GM21515 (cell line): ENCODE data around the gene NUDT1.
"Not testable (repeated sequence)": the region's sequence is repeated elsewhere in the genome, so short reads cannot be mapped to it uniquely, and the experiment has no call there.

ENCODE experiments used
- ATAC-seq: cut with Tn5 transposase; IDR thresholded peaks from one replicate; pipeline ENCODE4 v1.9.1; 2021; ENCODE audit not compliant: unreplicated experiment

NUDT1 gene

DNA sequence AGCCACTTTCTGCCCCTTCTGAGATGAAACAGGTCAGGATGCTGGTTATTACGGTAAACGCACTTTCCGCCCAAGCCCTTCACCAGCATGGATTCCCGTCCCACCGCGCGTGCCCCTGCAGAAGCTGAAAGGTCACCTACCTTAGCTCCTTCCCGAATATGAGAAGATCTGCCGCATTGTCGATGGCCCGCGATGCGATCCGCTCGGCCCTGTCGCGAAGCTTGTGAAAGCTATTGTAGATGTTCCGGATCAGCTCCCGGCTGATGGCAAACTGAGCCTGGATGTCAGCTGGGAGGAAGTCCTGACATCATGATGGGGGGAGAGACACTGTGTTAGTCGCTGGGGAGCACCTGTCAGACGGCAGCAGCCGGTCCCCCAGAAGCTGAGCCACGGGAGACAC is 22.1 kb downstream of the NUDT1 start:
- no peak for ATAC-seq

DNA sequence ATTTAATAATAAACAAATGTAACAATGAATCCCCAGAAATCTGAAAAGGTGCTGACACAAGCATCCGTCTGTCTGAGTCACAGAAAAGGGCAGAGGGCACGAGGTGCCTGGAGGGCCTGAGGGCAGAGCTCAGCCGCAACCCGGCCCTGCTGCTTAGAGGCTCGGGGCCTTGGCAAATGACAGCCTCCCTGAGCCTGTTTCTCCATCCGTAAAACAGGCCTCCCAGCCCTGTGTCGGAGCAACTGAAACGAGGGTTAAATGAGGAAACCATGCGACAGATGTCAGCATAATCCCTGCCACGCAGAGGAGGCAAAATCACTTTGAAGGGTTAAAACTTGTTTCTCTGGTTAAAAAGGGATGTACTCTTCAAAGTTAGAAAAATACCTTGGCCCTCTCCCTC is 24.9 kb downstream of the NUDT1 start:
- ATAC-seq: no peak

DNA sequence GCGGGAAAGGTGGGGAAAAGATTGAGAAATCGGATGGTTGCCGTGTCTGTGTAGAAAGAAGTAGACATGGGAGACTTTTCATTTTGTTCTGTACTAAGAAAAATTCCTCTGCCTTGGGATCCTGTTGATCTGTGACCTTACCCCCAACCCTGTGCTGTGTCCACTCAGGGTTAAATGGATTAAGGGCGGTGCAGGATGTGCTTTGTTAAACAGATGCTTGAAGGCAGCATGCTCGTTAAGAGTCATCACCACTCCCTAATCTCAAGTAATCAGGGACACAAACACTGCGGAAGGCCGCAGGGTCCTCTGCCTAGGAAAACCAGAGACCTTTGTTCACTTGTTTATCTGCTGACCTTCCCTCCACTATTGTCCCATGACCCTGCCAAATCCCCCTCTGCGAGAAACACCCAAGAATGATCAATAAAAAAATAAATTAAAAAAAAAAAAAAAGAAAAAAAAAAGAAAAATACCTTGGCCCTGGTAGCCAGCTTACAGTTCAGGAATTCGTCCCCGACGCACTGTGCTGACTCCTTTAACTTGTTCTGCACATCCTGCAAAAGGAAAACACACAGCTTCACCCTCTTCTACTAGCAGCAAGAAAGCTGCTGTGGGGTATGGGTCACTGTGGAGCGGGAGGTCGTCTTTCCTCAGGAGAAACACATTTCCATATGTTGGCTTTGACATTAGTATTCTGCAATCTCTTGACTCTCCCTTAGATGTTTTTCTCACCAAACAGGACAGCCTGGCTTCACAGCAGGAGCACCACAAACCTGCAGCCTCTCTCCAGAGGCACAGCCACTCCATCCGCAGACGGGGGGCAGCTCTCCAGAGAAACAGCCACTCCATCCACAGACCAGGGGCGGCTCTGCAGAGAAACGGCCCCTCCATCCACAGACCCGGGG is 27.3 kb downstream of the NUDT1 start:
- ATAC-seq: not testable (repeated sequence)

DNA sequence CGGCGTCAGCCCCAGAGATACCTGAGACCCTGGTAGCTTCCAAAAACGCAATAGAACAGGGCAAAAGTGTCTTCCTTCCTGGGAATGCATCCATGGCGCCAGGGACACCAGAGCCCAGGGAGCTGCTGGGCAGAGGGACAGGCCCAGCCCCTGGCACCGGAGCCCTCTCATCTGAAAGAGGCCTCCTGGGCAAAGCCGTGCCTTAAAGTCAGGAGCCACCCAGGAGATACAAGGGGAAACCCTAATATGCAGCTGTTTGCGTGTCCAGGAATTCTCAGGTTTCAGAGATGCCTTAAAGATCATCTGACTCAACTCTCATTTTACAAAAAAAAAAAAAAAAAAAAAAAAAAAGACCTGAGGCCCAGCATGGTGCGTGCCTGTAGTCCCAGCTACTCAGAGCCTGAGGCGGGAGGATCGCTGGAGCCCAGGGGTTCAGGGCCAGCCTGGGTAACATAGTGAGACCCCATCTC is 28.0 kb downstream of the NUDT1 start:
- ATAC-seq: no peak

DNA sequence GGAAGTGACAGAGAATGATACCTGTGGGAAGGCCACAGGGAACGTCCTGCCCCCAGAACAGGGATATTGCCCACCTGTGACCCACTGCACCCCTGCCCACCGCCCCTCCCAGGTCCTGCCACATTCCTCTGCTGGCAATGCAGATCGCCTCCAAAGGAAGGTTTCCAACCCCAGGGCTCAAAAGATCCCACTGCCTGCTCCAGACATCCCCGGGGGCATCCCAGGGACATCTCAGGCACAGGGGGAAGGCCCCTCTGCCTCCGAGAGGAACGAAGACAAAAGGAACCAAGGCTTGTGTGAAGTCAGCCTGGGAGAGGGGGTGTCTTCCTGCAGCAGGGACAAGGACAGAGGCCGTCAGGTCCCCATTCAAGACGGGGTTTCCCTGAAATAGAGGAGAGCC is 28.5 kb downstream of the NUDT1 start:
- ATAC-seq: no peak

DNA sequence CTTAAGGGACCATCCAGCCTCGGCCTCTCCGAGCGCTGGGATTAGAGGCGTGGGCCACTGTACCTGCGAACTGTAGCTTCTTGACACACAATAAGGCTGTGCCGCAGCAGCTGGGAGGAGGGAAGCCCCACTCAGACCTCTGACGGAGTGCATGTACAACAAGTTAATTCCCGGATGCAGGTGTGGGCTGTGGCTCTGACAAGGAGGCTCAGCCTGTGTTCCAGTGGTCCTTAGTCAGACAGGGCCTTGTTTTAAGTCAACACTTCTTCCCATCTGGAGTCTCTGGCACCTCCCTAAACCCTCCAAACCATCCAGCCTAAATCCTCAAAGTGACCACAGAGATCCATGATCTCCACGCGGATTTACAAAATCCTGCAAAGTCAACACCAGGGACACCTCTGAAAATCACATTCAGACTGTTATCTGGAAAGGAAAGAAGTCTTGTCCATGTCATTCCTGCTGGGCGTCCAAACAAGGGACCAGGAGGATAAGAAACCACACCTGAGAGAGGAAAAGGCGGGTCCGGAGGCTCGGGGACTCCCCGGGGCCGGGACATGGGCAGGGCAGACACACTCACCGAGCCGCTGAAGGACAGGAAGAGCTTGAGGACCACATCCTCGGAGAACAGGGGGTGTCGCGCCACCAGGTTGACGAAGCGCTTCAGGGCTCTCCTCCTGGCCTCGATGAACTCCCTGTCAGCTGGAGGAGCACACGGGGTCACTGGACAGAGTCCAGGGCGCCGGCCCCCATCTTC is 29.4 kb downstream of the NUDT1 start:
- no peak for ATAC-seq

DNA sequence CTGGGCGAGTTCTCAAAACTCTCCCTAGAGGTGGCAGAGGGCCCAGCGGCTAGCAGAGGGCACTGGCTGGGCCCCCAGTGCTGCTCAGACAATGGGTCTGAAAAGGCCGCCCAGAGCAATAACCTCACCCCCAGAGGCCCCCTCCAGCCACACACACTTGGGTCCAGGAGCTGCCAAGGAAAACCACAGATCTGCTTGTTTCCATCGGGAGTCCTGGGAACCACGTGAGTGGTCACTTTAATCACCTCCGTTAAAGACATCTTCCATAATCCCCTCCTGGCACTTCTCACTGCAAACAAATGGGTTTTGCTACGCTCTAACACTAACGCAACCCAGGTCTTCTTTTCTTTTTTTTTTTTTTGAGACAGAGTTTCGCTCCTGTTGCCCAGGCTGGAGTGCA is 30.0 kb downstream of the NUDT1 start:
- no peak for ATAC-seq

DNA sequence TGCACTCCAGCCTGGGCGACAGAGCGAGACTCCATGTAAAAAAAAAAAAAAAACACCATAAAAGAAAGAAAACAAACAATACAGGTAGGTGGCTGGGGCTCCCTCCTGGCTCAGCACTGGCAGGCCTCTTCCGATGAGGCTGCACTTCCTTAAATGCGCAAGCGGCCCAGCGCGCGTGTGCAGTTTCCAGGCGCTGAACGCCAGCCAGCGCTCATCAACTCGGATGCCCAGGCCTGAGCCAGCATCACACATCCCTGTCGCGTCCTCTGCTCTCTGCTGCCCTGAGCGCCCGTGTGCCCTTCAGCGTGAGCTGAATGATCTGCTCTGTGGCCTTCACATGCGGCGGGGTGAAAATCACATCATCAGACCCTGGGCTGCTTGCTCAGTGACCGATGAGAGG is 31.8 kb downstream of the NUDT1 start:
- ATAC-seq: no peak

DNA sequence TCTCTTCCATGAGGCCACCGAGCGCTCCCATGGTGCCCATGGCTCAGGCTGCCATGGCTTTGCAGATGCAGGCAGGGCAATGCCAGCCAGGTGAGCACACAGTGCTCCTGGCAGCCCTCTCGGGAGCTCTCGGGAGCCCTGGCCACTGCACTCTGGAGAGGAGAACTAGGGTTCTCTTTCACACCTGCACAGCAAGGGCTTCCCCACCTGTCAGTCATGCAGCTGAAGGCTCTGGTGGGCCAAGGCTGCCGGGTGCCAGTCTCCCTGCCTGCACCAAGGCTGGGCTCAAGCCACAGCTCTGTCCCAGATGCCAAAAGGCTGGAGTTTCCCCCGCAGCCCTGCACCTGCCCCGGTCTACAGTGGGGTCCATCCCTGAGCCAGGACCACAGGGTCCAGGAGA is 32.6 kb downstream of the NUDT1 start:
- no peak for ATAC-seq

DNA sequence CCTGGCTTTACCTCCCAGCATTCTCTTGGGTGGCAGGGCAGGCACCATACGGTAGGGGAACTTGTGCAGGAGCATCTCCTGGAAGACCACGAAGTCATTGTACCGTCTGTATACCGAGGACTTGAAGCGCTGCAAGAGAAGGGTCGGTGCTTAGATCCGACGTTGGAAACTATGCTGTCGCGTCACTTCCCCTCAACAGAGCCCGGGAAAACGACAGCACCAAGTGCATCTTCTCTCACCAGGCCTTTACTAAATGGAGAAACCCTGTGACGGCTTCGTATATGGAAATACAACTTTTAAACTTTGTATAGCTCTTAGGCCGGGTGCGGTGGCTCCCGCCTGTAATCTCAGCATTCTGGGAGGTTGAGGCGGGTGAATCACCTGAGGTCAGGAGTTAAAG is 33.1 kb downstream of the NUDT1 start:
- ATAC-seq: no peak

DNA sequence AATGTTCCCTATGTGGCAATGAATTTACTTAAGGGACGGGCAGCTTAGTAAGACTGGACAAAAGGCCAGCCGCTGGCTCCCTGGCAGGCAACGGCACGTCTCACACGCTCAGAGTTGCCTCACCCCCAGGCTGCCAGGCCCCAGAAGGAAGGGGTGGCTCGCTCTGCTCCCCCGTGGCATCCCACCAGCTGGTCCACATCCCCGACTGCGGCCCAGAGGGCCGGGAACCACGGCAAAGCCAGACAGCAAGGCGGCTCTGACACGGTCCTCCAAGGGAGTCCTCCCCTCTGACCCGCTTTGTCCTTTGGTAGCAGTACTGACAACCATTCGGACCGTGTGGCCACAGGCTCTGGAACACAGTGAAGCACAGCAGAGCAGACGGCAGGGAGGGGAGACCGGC is 34.1 kb downstream of the NUDT1 start:
- no peak for ATAC-seq

DNA sequence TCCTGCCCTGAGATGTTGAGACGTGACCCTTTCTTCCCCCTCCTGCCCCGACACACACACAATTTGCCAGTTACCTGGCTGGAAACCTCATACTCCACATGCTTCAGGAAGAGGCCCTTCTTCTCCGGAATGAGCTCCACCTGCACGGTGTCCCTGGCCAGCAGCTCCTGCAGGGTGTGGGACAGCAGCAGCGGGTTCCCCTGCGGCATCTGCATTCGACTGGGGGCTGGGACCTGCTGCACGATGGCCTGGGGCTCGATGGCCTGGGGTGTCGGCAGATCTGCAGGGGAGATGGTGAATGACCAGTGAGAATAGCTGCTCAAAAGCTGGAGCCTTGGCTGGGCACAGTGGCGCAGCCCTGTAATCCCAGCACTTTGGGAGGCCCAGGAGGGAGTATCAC is 36.0 kb downstream of the NUDT1 start:
- no peak for ATAC-seq

DNA sequence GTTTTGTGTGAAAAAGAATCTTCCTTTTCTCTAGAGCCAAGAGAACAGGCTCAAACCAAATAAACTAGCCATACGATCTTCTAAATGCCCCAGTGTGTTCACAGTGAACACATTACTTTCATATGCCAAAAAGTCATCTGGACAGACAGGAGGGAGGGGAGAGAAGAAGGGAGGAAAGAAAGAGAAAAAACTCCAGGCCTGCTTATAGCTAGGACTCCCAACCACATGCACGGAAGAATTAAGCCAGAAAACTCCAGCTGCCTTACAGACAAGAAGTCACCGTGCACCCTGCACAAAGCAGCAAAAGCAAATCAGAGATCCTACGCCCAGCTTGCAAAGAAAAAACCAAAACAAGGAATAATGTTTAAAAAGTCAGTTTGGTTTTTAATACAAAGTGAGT is 37.9 kb downstream of the NUDT1 start:
- no peak for ATAC-seq

DNA sequence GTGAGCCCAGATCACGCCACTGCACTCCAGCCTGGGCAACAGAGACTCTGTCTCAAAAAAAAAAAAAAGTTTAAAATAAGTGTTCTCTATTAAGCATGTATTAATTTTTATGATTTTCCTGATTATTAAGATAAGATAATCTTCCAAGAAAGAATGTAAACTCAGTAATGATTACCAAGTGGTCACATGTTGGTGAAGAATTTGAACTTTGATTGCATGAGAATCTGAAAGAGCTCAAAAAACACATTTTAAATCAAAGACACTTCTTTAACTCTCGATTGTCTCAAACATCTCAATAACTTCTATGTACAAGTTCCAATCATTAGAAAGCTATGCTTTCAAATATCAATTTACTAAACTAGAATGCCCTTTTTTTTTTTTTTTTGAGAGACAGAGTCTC is 38.4 kb downstream of the NUDT1 start:
- no peak for ATAC-seq

DNA sequence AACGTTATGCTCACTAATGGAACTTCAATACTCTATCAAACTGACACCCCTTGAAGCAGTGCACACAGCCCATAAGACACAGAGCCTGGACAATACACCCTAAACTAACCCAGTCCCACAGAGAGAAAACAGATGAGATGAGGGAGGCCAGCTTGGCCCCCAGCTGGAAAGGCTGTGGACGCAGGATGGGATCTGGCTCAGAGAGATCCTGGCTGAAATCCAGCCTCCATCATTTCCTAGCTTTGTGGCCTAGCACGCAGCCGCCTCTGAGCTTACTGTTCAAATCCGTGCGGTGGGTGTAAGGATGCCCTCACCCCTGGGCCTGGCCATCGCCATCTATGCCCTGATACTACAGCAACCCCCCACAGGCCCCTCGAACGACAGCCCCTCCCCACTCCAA is 39.5 kb downstream of the NUDT1 start:
- no peak for ATAC-seq

DNA sequence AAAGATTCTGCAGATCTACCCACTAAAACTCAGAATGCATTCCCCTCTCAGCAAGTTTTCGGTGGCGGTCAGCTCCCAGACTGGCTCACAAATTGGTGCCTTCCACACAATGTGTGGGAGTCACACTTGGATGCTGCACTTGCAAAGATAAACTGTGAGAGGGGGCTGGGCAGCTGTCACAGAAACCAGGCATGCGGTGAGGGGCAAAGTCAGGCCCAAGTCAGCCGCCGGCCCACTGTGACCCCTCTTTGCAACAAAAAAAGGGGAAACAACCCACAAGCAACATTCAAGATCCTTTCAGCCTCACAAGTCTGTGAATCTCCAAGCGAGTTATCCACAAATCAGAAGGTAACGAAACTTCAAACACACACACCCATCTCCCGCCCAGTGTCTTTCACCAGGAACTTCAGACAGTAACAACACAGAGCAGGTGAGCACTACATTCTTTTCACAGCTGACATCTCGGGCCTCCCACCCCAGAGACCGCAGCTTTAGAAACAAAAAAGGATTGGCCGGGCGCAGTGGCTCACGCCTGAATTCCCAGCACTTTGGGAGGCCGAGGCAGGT is 40.2 kb downstream of the NUDT1 start:
- no peak for ATAC-seq

DNA sequence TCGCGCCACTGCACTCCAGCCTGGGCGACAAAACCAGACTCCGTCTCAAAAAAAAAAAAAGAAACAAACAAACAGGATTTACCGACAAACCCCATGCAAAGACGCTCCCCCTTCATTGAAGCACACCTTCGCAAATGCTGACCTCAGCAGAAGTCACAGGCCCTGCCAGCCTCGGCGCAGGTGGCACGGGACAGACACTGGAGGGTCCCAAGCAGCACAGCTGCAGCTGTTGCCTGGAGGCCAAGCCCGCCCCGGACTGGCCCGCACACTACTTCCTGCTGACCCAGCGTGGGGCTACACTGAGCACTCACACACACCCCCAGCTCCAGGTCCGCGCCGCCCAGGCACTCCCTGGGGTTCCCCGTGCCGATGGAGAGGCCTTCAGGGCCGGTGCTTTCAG is 41.0 kb downstream of the NUDT1 start:
- ATAC-seq: no peak

DNA sequence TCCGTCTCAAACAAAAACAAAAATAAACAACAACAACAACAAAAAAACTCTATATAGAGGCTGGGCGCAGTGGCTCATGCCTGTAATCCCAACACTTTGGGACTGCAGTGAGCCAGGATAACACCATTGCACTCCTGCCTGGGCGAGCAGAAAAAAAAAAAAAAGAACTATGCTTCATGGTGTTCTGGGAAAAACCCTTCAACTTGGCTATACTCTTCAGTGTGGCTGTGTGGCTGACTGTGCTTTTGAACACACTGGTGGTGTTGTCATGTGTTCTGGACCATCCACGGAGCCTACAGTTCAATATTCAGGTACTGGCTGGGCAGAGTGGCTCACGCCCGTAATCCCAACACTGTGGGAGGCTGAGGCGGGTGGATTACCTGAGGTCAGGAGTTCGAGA is 45.7 kb downstream of the NUDT1 start:
- ATAC-seq: no peak

DNA sequence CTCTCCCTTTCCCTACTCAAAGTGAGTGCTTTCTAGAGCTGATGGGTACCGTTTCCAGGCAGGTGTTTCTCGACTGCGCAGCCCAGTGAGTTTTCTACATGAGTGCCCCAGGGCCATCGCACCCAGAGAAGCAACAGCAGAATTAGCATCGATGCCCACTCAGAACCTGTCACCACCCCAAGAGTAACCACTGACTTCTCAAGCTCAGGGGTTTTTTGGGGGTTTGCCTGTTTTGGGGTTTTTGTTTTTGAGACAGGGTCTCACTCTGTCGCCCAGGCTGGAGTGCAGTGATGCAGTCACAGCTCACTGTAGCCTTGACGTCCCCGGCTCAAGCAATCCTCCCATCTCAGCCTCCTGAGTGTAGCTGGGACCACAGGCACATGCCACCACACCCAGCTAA is 46.5 kb downstream of the NUDT1 start:
- peak; percentile 44 for ATAC-seq

DNA sequence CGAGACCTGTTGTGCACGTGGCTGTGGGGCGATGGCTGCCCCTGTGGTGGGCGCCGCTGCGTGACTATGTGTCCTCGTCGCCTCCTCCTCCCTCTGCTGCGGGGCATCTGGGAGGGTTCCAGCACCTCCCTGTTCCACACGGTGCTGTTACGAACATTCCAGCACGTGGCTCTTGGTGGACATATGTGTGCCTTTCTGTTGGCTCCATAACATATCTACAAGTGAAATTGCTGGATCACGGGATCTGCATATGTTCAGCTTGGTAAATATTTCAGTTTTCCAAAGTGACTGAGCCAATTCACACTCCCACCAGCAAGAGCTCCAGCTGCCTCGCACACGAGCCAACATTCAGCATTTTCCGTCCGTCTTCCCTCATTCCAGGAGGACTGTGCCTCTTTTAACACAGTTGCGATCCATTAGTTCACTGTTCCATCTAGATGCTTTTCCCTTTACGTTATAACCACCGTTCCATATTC is 47.1 kb downstream of the NUDT1 start:
- ATAC-seq: no peak

DNA sequence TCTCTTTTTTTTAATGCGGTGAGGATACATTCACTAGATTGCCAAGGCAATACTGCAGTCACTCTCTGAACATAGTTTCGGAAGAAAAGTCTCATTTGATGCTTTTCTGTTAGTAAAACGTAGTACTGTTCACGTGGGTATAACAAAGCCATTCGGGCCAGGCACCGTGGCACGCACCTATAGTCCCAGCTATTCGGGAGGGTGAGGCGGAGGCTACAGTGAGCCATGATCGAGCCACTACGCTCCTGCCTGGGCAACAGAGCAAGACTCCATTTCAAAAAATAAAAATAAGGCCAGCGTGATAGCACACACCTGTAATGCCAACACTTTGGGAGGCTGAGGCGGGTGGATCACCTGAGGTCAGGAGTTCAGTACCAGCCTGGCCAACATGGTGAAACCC is 47.6 kb downstream of the NUDT1 start:
- no peak for ATAC-seq

DNA sequence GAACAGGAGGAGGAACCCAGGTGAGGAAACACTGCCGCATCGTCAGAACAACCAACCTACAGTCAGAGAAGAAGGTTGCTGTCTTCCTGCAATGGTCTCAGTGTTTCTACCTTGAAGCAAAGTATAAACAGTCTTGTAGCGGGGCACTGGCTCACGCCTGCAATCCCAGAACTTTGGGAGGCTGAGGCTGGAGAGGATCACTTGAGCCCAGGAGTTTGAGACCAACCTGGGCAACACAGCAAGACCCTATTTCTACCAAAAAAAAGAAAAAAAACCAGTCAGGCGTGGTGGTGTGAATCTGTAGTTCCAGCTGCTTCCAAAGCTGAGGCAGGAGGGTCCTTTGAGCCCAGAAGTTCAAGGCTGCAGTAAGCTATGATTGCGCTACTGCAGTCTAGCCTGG is 48.9 kb downstream of the NUDT1 start:
- no peak for ATAC-seq
